Measurements from ENCODE around the gene SLC24A4.
"Not testable (repeated sequence)": the region's sequence is repeated elsewhere in the genome, so short reads cannot be mapped to it uniquely, and the experiment has no call there.

The SLC24A4 gene

GRCh38 chr14:92372230-92372629 lies 49.3 kb downstream of the SLC24A4 start:
- no peak for DNase-seq

GRCh38 chr14:92373336-92373735 lies 50.4 kb downstream of the SLC24A4 start:
- no peak for DNase-seq

GRCh38 chr14:92380131-92380530 lies 57.2 kb downstream of the SLC24A4 start:
- DNase-seq = no peak

- no peak for DNase-seq
Observed at GRCh38 chr14:92380582-92380981, 57.6 kb downstream of the SLC24A4 start.

GRCh38 chr14:92382677-92383076 lies 59.7 kb downstream of the SLC24A4 start:
- DNase-seq = no peak

GRCh38 chr14:92383805-92384204 lies 60.8 kb downstream of the SLC24A4 start:
- no peak for DNase-seq

GRCh38 chr14:92384461-92385133 lies 61.6 kb downstream of the SLC24A4 start:
- DNase-seq = no peak

GRCh38 chr14:92385561-92385960 lies 62.6 kb downstream of the SLC24A4 start:
- DNase-seq = no peak

- no peak for DNase-seq
Observed at GRCh38 chr14:92386165-92386564, 63.2 kb downstream of the SLC24A4 start.

GRCh38 chr14:92386637-92387036 lies 63.7 kb downstream of the SLC24A4 start:
- no peak for DNase-seq

- DNase-seq = no peak
Observed at GRCh38 chr14:92387578-92387977, 64.6 kb downstream of the SLC24A4 start.

- DNase-seq = no peak
Observed at GRCh38 chr14:92389598-92390158, 66.7 kb downstream of the SLC24A4 start.

GRCh38 chr14:92391726-92392125 lies 68.8 kb downstream of the SLC24A4 start:
- no peak for DNase-seq

GRCh38 chr14:92392711-92393110 lies 69.7 kb downstream of the SLC24A4 start:
- no peak for DNase-seq

GRCh38 chr14:92397150-92397952 lies 74.4 kb downstream of the SLC24A4 start:
- no peak for DNase-seq

- DNase-seq = no peak
Observed at GRCh38 chr14:92397953-92398564, 75.1 kb downstream of the SLC24A4 start.

GRCh38 chr14:92398888-92399636 lies 76.1 kb downstream of the SLC24A4 start:
- DNase-seq = no peak

- no peak for DNase-seq
Observed at GRCh38 chr14:92400579-92401444, 77.8 kb downstream of the SLC24A4 start.

GRCh38 chr14:92401561-92401960 lies 78.6 kb downstream of the SLC24A4 start:
- no peak for DNase-seq

- not testable (repeated sequence) for DNase-seq
Observed at GRCh38 chr14:92402500-92402899, 79.5 kb downstream of the SLC24A4 start.

GRCh38 chr14:92404018-92404417 lies 81.1 kb downstream of the SLC24A4 start:
- no peak for DNase-seq

- DNase-seq = no peak
Observed at GRCh38 chr14:92404421-92404820, 81.5 kb downstream of the SLC24A4 start.
